SH-SY5Y (cell line): ENCODE results near the gene C8A.

Experiments
- GATA2 ChIP-seq: IDR thresholded peaks from 2 replicates; pipeline ENCODE4 v1.6.1; 2011; ENCODE audit warnings: mild to moderate bottlenecking, low read depth, low read length
- GATA3 ChIP-seq: IDR thresholded peaks from 2 replicates; pipeline ENCODE4 v1.6.1; 2011; ENCODE audit warnings: low read depth, mild to moderate bottlenecking, low read length, moderate library complexity

C8A gene

DNA sequence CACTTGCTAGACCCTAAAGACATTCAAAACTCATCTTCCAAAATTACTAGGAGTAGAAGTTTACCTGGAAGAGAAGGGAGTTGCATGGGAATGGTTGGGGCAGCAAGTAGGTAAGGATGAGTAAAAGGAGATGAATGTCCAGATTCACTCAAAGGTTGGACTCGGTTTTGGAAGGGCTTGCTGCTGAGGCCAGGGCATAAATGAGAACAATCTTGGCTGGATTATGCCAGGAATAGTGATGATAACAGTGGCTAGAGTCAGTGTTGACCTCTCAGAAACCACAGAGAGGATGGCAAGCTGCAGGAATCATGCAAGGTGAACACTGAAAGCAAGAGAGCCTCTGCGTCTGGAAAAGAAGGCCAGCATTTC lies 43.4 kb downstream of the C8A start:
- no peak for TF ChIP-seq GATA3
- no peak for TF ChIP-seq GATA2

DNA sequence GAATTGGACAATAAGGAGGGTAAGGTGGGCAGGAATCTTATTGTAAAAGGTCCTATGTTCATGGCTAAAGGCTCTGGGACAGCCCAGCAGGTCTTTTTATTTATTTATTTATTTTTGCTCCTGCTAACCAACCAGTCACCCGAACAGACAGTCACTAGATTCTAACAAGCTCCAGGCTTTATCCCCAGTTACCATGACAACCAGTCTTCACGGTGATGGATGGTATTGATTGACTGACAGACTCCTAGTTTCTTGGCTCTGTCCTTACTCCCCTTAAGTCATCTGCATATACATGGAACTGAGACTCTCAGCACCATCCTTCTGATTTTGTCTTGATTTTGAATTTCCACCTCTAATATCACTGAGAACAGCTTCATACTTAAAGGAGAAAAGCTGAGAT lies 44.3 kb downstream of the C8A start:
- TF ChIP-seq GATA3 (no peak), GATA2 (no peak)

DNA sequence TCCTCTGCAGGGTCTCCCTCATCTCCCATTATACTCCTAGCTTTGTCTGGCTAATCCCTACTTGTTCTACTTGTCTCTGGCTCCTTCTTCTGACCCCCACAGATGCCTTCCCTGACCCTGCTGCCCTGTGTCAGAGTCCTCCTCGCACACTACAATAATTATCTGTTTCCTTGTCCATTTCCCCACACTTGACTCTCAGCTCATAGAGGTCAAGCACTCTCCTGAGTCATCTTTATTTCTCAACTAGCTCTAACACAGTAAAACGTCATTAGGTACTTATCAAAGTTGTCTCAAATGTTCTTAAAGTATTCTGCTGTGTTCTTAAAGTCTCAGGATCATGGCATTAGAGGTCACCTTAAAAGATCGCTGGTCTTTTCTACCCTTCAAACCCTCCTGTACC lies 47.1 kb downstream of the C8A start:
- TF ChIP-seq GATA3 (no peak), GATA2 (no peak)

DNA sequence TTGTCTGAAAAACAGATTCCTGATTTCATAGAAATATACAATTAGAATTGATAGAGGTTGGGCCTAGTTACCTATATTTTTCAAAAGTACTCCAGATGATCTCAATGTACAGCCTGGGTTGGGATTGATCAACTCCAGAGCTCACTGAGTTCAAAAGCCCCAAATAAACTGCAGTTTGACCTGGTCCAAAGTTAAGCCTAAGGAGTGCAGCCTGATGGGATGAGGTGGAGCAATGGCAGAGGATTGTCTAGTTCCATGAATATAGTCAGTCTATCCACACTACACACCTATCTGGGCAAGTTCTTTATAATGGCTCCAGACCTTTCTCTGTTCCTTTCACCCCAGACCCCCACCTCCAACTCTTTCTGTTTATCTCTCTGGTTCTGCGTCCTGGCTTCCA lies 49.2 kb downstream of the C8A start:
- no peak for TF ChIP-seq GATA2
- no peak for TF ChIP-seq GATA3

DNA sequence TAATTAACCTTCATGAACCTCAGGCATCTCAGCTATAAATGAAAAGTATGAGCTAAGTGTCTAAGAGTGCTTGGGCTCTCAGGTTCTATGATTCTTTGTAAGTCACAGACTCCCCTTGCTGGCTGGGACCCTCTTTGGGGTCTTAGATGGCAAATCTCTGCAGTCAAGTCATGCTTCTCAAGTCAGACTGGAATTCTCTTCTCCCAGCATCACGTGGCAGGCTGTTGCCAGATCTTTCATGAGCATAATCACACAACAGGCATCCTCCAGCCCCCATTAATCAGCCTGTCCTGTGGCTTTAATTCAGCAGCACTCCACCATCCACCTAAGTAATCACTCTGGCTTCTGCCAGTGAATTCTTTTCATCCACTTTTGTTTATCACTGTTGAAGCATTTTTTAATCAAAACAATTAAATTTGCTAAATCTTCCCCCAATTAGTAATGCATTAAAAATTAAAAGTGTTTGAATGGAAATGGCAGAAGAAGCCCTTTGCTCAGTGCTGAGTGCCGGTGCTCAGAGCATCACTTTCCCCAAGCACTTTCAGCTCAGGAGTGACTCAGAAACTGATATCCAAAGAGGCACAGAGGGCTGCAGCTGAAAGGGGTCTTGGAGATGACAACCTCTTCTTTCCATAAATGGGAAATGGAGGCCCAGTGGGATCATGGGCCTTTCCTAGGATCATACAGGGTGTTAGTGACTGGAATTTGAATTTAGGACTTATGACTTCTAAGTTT lies 50.2 kb downstream of the C8A start:
- TF ChIP-seq GATA2 (no peak), GATA3 (no peak)

GRCh38 chr1:56905667-56906066 lies 51.1 kb downstream of the C8A start:
- TF ChIP-seq GATA2 (no peak), GATA3 (no peak)

DNA sequence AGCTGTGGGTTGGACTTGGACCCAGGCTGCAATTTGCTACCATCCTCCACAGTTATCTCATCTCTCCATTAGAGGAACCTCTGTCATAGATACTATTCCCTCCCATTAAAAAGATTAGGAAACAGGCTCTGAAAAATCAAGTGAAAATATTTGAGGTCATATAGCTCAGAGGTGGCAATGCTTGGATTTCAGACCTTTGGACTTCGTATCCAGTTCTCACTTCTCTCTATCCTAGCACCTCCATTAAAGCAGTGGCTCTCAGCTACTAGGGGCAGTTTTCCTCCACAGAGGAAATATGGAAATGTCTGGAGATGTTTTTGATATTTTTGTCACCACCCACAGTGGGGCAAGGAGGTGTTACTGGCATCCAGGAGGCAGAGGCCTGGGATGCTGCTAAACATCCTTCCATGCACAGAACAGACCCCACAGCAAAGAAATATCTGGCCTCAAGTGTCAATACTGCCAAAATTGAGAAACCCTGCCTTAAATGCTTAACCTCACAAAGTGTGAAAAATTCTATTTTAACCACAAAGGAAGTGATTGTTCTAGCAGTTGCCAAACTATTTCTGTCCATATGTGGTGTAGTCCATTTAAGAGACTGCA lies 54.1 kb downstream of the C8A start:
- no peak for TF ChIP-seq GATA2
- TF ChIP-seq GATA3, result no peak

DNA sequence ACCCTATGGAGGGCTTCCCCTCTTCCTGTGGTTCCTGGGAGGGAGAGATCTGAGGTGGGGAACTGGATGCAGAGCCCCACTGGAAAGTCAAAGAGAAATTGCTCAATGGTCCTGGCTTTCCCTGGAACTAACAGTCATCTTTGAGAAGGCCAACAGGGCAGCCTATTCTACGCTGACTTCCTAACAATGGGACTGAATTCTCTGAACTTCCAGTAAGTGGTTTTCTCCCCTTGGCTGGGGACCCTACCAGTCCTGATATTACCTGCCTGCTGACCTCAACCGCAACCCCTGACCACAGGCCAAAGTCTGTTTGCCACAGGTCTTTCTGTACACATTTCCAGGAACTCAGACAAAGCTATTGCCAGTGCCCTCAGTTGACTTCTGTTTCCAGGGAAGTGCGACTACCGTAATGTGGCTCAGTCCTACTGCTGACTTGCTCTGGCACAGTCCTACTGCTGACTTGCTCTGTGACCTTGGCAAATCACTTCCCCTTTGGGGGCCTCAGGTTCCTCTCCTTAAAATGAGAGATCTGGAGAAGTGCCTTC lies 55.9 kb downstream of the C8A start:
- TF ChIP-seq GATA3, result no peak
- TF ChIP-seq GATA2, result no peak

DNA sequence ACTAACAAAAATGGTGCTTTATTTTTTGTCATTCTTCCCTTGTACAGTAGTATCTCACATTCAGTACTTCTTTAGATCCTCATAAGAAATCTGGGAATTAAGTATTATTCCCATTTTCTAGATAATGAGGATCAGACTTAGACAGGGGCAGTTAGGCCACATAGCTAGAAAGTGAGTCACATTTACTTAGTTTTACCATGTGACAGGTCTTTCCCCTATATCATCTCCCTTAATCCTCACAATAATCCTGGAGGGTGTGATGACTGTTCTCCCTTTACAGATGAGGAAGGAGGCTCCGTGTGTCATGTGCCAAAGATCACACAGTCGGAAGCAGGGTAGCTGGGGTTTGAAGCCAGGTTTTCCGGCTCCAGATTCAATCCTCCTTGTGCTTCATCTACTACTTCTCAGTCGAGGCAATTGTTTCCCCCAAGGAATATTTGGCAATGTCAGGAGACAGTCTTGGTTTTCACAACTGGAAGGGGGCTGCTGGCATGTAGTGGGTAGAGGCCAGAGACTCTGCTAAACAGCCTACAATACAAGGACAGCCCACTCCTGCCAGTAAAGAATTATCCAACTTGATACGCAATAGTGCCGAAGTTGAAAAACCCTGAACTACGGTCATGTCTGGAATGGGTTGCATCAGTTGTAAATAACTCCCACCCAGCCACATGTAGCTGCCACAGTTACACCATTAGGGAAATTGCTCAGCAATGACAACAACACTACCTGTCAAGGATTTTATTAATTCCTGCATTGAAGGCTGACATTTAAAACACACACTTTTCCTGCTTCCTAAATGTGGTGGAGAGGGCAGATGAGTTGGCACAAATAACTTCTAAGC lies 56.7 kb downstream of the C8A start:
- TF ChIP-seq GATA3 (no peak), GATA2 (no peak)

DNA sequence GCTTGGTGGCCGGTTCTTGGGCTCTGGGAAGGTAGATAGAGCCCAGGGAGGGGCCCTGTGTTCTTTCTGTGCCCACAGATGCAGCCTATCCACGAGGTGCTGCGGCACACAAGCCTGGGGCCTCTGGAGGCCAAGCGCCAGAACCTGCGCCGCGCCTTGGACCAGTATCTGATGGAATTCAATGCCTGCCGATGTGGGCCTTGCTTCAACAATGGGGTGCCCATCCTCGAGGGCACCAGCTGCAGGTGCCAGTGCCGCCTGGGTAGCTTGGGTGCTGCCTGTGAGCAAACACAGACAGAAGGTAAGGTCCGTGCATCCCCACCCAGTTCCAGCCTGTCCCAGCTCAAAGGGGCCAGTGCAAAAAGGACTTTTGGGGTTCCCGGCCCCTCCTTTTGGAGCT lies 57.7 kb downstream of the C8A start:
- TF ChIP-seq GATA3 (no peak), GATA2 (no peak)

DNA sequence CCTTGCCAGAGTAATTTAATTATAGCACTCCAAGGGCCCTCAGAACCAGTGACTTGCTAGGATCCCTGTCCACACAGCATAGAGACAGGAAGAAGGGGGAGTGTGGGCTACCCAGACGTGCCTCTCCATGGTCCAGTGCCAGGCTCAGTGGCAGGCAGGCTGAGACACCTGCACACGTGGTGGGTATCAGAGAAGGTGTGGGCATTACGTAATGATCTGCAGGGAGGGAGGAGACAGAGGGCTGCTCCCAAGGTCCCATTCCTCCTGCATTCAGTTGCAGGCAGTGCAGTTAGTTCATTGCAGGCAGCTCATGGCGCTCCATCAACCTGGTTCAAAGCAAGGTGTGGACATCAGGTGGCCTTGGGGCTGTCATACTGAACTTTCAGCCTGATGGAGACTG lies 61.4 kb downstream of the C8A start:
- TF ChIP-seq GATA3 (no peak), GATA2 (no peak)

- TF ChIP-seq GATA3, result peak; percentile 74
- TF ChIP-seq GATA2, result peak; percentile 91
Observed at GRCh38 chr1:56916630-56917029, 62.0 kb downstream of the C8A start.

GRCh38 chr1:56917356-56917755 lies 62.8 kb downstream of the C8A start:
- no peak for TF ChIP-seq GATA2
- TF ChIP-seq GATA3, result no peak

DNA sequence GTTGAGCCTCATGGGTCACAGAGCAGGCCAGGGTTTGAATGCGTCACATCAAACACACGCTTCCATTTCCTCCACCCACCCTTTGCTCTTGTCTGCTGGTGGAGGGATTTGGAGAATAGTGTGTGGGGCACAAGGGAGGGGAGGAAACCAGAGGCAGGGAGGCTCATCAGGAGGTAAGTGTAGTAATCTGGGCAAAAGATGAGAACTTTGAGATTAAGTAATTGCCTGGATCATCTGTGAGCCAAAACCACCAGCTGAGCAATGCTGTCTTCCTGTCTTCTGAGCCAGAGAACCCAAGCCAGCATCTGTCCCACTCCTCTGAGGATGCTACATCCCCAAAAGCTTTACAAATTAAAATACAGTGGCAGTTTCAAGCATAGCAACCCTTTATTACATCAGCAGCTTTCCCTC lies 66.0 kb downstream of the C8A start:
- TF ChIP-seq GATA3, result no peak
- no peak for TF ChIP-seq GATA2
